G401.6 (cell line): ENCODE measurements around the gene MORN1.

Experiments used
- FAIRE-seq: peaks from 2 replicates; lab custom pipeline; 2012; peaks lifted over from hg19 to GRCh38; lab: Jason Lieb, UNC

The MORN1 gene

GRCh38 chr1:2350911-2351655, 40.3 kb downstream of the MORN1 start:
- no peak for FAIRE-seq

GRCh38 chr1:2350501-2350900, 40.9 kb downstream of the MORN1 start:
- no peak for FAIRE-seq

- no peak for FAIRE-seq
Measured at GRCh38 chr1:2349806-2350205, 41.5 kb downstream of the MORN1 start.

- FAIRE-seq, result no peak
Measured at GRCh38 chr1:2348346-2349325, 42.7 kb downstream of the MORN1 start.

- no peak for FAIRE-seq
Measured at GRCh38 chr1:2347896-2348295, 43.5 kb downstream of the MORN1 start.

- FAIRE-seq, result no peak
Measured at GRCh38 chr1:2347409-2347785, 44.0 kb downstream of the MORN1 start.

- no peak for FAIRE-seq
Measured at GRCh38 chr1:2346691-2347408, 44.5 kb downstream of the MORN1 start.

GRCh38 chr1:2345297-2346075, 45.9 kb downstream of the MORN1 start:
- no peak for FAIRE-seq

- FAIRE-seq, result no peak
Measured at GRCh38 chr1:2344744-2345296, 46.5 kb downstream of the MORN1 start.

- no peak for FAIRE-seq
Measured at GRCh38 chr1:2344121-2344681, 47.2 kb downstream of the MORN1 start.

GRCh38 chr1:2343023-2343935, 48.1 kb downstream of the MORN1 start:
- no peak for FAIRE-seq

- FAIRE-seq, result no peak
Measured at GRCh38 chr1:2342384-2343022, 48.9 kb downstream of the MORN1 start.

GRCh38 chr1:2341706-2342383, 49.5 kb downstream of the MORN1 start:
- FAIRE-seq, result no peak

GRCh38 chr1:2340918-2341254, 50.5 kb downstream of the MORN1 start:
- FAIRE-seq, result no peak

- no peak for FAIRE-seq
Measured at GRCh38 chr1:2340086-2340917, 51.1 kb downstream of the MORN1 start.

GRCh38 chr1:2339206-2340085, 51.9 kb downstream of the MORN1 start:
- FAIRE-seq, result no peak

- FAIRE-seq, result no peak
Measured at GRCh38 chr1:2337501-2337900, 53.9 kb downstream of the MORN1 start.
